Coronary artery (tissue), 2 donors: ENCODE results near the gene CATSPERE.
A peak's percentile ranks its signal among the peaks of the same experiment; 100 is the strongest.

Source experiments
- DNase-seq: peaks from one replicate; pipeline ENCODE4 v3.0.0-alpha.2; 2017; ENCODE audit warnings: low spot score
- H3K27ac ChIP-seq, 2 donors: fragments of 200-600 bp; sonication (generic); one replicate each; pipeline ENCODE4 v1.5.1; 2016 to 2019
- H3K4me3 ChIP-seq: fragments of 200-600 bp; sonication (generic); 2 replicates; pipeline ENCODE4 v1.5.1; 2016; ENCODE audit warnings: mild to moderate bottlenecking, moderate library complexity
- CTCF ChIP-seq: fragments of 200-600 bp; sonication (generic); IDR thresholded peaks from one replicate; pipeline ENCODE4 v1.5.1; 2019; ENCODE audit warnings: antibody characterized with exemption

Gene CATSPERE

GRCh38 chr1:244461245-244462071 lies at the start of gene CATSPERE:
Gene CATSPERE (plus strand): TSS chr1:244461273. CDS start chr1:244461430, 157 bp downstream.
- Histone ChIP-seq H3K4me3 (peak within 1 kb of the TSS; percentile 83), H3K27ac (peak within 1 kb of the TSS; percentile 80 to 94)
- TF ChIP-seq CTCF, result no peak
- peak; percentile 93 for DNase-seq

GRCh38 chr1:244412176-244412575 lies 48.9 kb upstream of the CATSPERE start:
- Histone ChIP-seq H3K27ac (no peak overlapping the region), H3K4me3 (no peak overlapping the region)
- no peak for DNase-seq
- TF ChIP-seq CTCF, result no peak

GRCh38 chr1:244413736-244414135 lies 47.3 kb upstream of the CATSPERE start:
- no peak for TF ChIP-seq CTCF
- no peak for DNase-seq
- Histone ChIP-seq H3K4me3 (no peak overlapping the region), H3K27ac (no peak overlapping the region)

GRCh38 chr1:244414543-244414942 lies 46.5 kb upstream of the CATSPERE start:
- Histone ChIP-seq H3K4me3 (no peak overlapping the region), H3K27ac (no peak overlapping the region)
- no peak for TF ChIP-seq CTCF
- DNase-seq, result no peak

GRCh38 chr1:244419024-244419423 lies 42.0 kb upstream of the CATSPERE start:
- no peak for DNase-seq
- Histone ChIP-seq H3K27ac (no peak overlapping the region), H3K4me3 (no peak overlapping the region)
- TF ChIP-seq CTCF, result no peak

GRCh38 chr1:244422174-244422573 lies 38.9 kb upstream of the CATSPERE start:
- Histone ChIP-seq H3K4me3 (no peak overlapping the region), H3K27ac (no peak overlapping the region)
- no peak for TF ChIP-seq CTCF
- DNase-seq, result no peak
